Measurements from ENCODE around the gene GAB1.

DNA sequence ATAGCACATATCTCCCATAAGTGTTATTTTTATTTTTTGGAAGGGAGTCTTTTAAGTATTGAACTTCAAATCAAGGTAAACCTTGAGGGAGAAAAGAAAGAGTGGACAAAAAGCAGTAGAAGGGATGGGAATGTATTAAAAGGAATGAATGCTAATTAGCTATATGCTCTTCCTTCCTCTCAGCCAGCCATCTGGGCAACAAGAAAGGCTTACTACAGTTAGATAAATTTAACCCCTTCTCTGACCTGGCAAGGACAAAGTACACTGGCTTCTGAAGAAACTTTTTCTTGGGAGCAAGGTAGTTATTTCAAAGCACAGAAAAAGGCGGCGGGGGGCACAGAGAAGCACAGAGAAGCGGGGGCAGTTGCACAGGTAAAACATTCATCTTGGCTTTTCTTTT lies 54.6 kb downstream of the GAB1 start:
- TF ChIP-seq POLR2A (IDR thresholded peaks at IDR 0.05; ENCODE audit: borderline replicate concordance, extremely low read depth, insufficient read depth, insufficient read length): no peak
- TF ChIP-seq, protein P1, sequence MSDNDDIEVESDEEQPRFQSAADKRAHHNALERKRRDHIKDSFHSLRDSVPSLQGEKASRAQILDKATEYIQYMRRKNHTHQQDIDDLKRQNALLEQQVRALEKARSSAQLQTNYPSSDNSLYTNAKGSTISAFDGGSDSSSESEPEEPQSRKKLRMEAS (IDR thresholded peaks at IDR 0.05): no peak
- no peak for TF ChIP-seq RAD21 (IDR thresholded peaks at IDR 0.05; ENCODE audit: low read depth)
- no peak for TF ChIP-seq POLR2AphosphoS5 (IDR thresholded peaks at IDR 0.05; ENCODE audit: low read depth, low read length)
- TF ChIP-seq CBX3 (IDR thresholded peaks at IDR 0.05; ENCODE audit: low read depth): no peak
- TF ChIP-seq, protein P2, sequence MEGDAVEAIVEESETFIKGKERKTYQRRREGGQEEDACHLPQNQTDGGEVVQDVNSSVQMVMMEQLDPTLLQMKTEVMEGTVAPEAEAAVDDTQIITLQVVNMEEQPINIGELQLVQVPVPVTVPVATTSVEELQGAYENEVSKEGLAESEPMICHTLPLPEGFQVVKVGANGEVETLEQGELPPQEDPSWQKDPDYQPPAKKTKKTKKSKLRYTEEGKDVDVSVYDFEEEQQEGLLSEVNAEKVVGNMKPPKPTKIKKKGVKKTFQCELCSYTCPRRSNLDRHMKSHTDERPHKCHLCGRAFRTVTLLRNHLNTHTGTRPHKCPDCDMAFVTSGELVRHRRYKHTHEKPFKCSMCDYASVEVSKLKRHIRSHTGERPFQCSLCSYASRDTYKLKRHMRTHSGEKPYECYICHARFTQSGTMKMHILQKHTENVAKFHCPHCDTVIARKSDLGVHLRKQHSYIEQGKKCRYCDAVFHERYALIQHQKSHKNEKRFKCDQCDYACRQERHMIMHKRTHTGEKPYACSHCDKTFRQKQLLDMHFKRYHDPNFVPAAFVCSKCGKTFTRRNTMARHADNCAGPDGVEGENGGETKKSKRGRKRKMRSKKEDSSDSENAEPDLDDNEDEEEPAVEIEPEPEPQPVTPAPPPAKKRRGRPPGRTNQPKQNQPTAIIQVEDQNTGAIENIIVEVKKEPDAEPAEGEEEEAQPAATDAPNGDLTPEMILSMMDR (IDR thresholded peaks at IDR 0.05 in 2 of 3, conservative IDR thresholded peaks at IDR 0.05 in 1 of 3; ENCODE audit: borderline replicate concordance in 1 of 3, insufficient read depth in 1 of 3, low read depth in 2 of 3, low read length in 2 of 3): no peak
- no peak for TF ChIP-seq ZNF274 (IDR thresholded peaks at IDR 0.05; ENCODE audit: low read depth, low read length)
- TF ChIP-seq SRF (IDR thresholded peaks at IDR 0.05; ENCODE audit: low read depth): no peak
- TF ChIP-seq, protein P3, sequence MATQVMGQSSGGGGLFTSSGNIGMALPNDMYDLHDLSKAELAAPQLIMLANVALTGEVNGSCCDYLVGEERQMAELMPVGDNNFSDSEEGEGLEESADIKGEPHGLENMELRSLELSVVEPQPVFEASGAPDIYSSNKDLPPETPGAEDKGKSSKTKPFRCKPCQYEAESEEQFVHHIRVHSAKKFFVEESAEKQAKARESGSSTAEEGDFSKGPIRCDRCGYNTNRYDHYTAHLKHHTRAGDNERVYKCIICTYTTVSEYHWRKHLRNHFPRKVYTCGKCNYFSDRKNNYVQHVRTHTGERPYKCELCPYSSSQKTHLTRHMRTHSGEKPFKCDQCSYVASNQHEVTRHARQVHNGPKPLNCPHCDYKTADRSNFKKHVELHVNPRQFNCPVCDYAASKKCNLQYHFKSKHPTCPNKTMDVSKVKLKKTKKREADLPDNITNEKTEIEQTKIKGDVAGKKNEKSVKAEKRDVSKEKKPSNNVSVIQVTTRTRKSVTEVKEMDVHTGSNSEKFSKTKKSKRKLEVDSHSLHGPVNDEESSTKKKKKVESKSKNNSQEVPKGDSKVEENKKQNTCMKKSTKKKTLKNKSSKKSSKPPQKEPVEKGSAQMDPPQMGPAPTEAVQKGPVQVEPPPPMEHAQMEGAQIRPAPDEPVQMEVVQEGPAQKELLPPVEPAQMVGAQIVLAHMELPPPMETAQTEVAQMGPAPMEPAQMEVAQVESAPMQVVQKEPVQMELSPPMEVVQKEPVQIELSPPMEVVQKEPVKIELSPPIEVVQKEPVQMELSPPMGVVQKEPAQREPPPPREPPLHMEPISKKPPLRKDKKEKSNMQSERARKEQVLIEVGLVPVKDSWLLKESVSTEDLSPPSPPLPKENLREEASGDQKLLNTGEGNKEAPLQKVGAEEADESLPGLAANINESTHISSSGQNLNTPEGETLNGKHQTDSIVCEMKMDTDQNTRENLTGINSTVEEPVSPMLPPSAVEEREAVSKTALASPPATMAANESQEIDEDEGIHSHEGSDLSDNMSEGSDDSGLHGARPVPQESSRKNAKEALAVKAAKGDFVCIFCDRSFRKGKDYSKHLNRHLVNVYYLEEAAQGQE (IDR thresholded peaks at IDR 0.05; ENCODE audit: low read depth): no peak

Data from HCT116 (cell line).